ENCODE data around the gene EGLN2.
"Not testable (repeated sequence)": the region's sequence is repeated elsewhere in the genome, so short reads cannot be mapped to it uniquely, and the experiment has no call there.

The EGLN2 gene

GRCh38 chr19:40811478-40812341 is 12.7 kb downstream of the EGLN2 start:
- no peaks in the 10 kb centered on the region for H3F3A ChIP-seq (ENCODE audit: insufficient read depth, low read length)
- no peaks in the 10 kb centered on the region for H3K27me3 ChIP-seq (ENCODE audit: insufficient read depth, low read length)
- peak overlapping the region; percentile 53 for H3K4me3 ChIP-seq (ENCODE audit: low read depth, low read length, poor library complexity, severe bottlenecking)
- no peaks in the 10 kb centered on the region for H3K9me3 ChIP-seq (ENCODE audit: low read length)
- H2AFZ ChIP-seq (ENCODE audit: low read length), result no peak overlapping the region
- TF ChIP-seq CTCF (IDR thresholded peaks at IDR 0.05; ENCODE audit: low read length) (no peak), EZH2 (IDR thresholded peaks at IDR 0.05; ENCODE audit: borderline replicate concordance, low read length) (no peak)
- H3K4me1 ChIP-seq (ENCODE audit: insufficient read depth, low read length, severe bottlenecking), result peaks cover 16% of the 10 kb centered on the region
- peak overlapping the region; percentile 28; the same call in 1 of the 2 replicates for H3K9ac ChIP-seq (ENCODE audit: low read length)
- no peak overlapping the region for H3K27ac ChIP-seq (ENCODE audit: low read depth, low read length, poor library complexity, severe bottlenecking)
- no peaks in the 10 kb centered on the region for H3K9me2 ChIP-seq (ENCODE audit: low read depth, low read length)
- no peaks in the 10 kb centered on the region for H4K20me1 ChIP-seq (ENCODE audit: insufficient read depth, low read length)
- no peaks in the 10 kb centered on the region for H3K79me2 ChIP-seq (ENCODE audit: insufficient read depth, low read length)
- peaks cover 33% of the 10 kb centered on the region for H3K36me3 ChIP-seq (ENCODE audit: insufficient read depth, low read length)
- H3K4me2 ChIP-seq (ENCODE audit: low read length), result peak overlapping the region; percentile 61

- not testable (repeated sequence) for H3K4me2 ChIP-seq (ENCODE audit: low read length)
These were observed 13.6 kb downstream of the EGLN2 start for GRCh38 chr19:40812571-40812970.

GRCh38 chr19:40813182-40813581 is 14.2 kb downstream of the EGLN2 start:
- no peak for TF ChIP-seq CTCF (IDR thresholded peaks at IDR 0.05; ENCODE audit: low read length)
- no peak for TF ChIP-seq EZH2 (IDR thresholded peaks at IDR 0.05; ENCODE audit: borderline replicate concordance, low read length)
- Histone ChIP-seq H3K9me2 (ENCODE audit: low read depth, low read length) (no peaks in the 10 kb centered on the region), H2AFZ (ENCODE audit: low read length) (no peak overlapping the region), H3K36me3 (ENCODE audit: insufficient read depth, low read length) (peaks cover 20% of the 10 kb centered on the region), H3K79me2 (ENCODE audit: insufficient read depth, low read length) (no peaks in the 10 kb centered on the region), H3K9ac (ENCODE audit: low read length) (no peak overlapping the region), H4K20me1 (ENCODE audit: insufficient read depth, low read length) (no peaks in the 10 kb centered on the region), H3K27ac (ENCODE audit: low read depth, low read length, poor library complexity, severe bottlenecking) (no peak overlapping the region), H3K4me2 (ENCODE audit: low read length) (no peak overlapping the region), H3K9me3 (ENCODE audit: low read length) (no peaks in the 10 kb centered on the region), H3F3A (ENCODE audit: insufficient read depth, low read length) (no peaks in the 10 kb centered on the region), H3K27me3 (ENCODE audit: insufficient read depth, low read length) (no peaks in the 10 kb centered on the region), H3K4me1 (ENCODE audit: insufficient read depth, low read length, severe bottlenecking) (peaks cover 11% of the 10 kb centered on the region), H3K4me3 (ENCODE audit: low read depth, low read length, poor library complexity, severe bottlenecking) (no peak overlapping the region)

More at GRCh38 chr19:40812571-40812970, 13.6 kb downstream of the EGLN2 start:
- H3K4me1 ChIP-seq (ENCODE audit: insufficient read depth, low read length, severe bottlenecking), result peaks cover 11% of the 10 kb centered on the region
- H3K36me3 ChIP-seq (ENCODE audit: insufficient read depth, low read length), result peaks cover 26% of the 10 kb centered on the region
- H3K9me3 ChIP-seq (ENCODE audit: low read length); H3K4me3 ChIP-seq (ENCODE audit: low read depth, low read length, poor library complexity, severe bottlenecking); H3F3A ChIP-seq (ENCODE audit: insufficient read depth, low read length); H3K27ac ChIP-seq (ENCODE audit: low read depth, low read length, poor library complexity, severe bottlenecking); H3K9ac ChIP-seq (ENCODE audit: low read length); H2AFZ ChIP-seq (ENCODE audit: low read length); H3K9me2 ChIP-seq (ENCODE audit: low read depth, low read length); H3K27me3 ChIP-seq (ENCODE audit: insufficient read depth, low read length); H4K20me1 ChIP-seq (ENCODE audit: insufficient read depth, low read length); H3K79me2 ChIP-seq (ENCODE audit: insufficient read depth, low read length): not testable (repeated sequence)
